ENCODE measurements around the gene DSP.

GRCh38 chr6:7569082-7569481 lies 27.6 kb downstream of the DSP start:
- TF ChIP-seq CTCF (IDR thresholded peaks at IDR 0.05) (no peak), POLR2A (IDR thresholded peaks at IDR 0.05) (no peak)
